ENCODE data around the gene E4F1. TPM values are rescaled to one million over a fixed set of nuclear protein-coding genes. Genes with fewer than 3 reads are reported as not detected.

Gene E4F1
- total RNA-seq, 6 donors from 2014 or later: 24.9 to 153 (median 32.9) TPM

- H3K4me1 ChIP-seq: peaks cover 31 to 37% (median 34%) of the 10 kb centered on the region in 4 donors
- H3K27ac ChIP-seq: peak overlapping the region; percentile 52 to 87 (median 67)
- TF ChIP-seq POLR2A (IDR thresholded peaks at IDR 0.05): no peak
- peak; percentile 5 to 37 for TF ChIP-seq POLR2AphosphoS5 (IDR thresholded peaks at IDR 0.05)
- 53 to 55% methylated on average over 13 to 19 of the region's 19 CpGs for WGBS, 2 donors
- H3K27me3 ChIP-seq: no peaks in the 10 kb centered on the region
- H3K36me3 ChIP-seq: peaks cover 0 to 33% (median 22%) of the 10 kb centered on the region in 4 donors
- ATAC-seq (ENCODE audit: low FRiP score in 2 of 2) (peak in 1 of 2 donors; percentile 59), DNase-seq (peak; percentile 77 to 79)
- H3K9me3 ChIP-seq: no peaks in the 10 kb centered on the region
- peak overlapping the region in 3 of 4 donors; percentile 92 to 97 (median 96) for H3K4me3 ChIP-seq
Observed at GRCh38 chr16:2212362-2213324, 10.7 kb upstream of the E4F1 start.

GRCh38 chr16:2213817-2214718 lies 9.3 kb upstream of the E4F1 start:
- no peak for ATAC-seq (ENCODE audit: low FRiP score in 2 of 2)
- Histone ChIP-seq H3K36me3 (peaks cover 0 to 19% (median 8%) of the 10 kb centered on the region in 4 donors), H3K4me1 (peaks cover 31 to 37% (median 34%) of the 10 kb centered on the region in 4 donors), H3K9me3 (no peaks in the 10 kb centered on the region), H3K4me3 (peak overlapping the region; percentile 92 to 97 (median 96)), H3K27me3 (no peaks in the 10 kb centered on the region), H3K27ac (peak overlapping the region; percentile 76 to 88 (median 87))
- DNase-seq: peak in 1 of 2 donors; percentile 90
- TF ChIP-seq POLR2A (IDR thresholded peaks at IDR 0.05) (no peak), CTCF (IDR thresholded peaks at IDR 0.05) (peak in 1 of 6 experiments; percentile 42), POLR2AphosphoS5 (IDR thresholded peaks at IDR 0.05) (no peak)
- 4 to 7% methylated on average over 8 to 9 of the region's 98 CpGs for WGBS, 2 donors

- Histone ChIP-seq H3K4me1 (peaks cover 31 to 37% (median 34%) of the 10 kb centered on the region in 4 donors), H3K9me3 (no peaks in the 10 kb centered on the region), H3K27ac (peak within 1 kb of the TSS; percentile 87 to 93 (median 90)), H3K27me3 (no peaks in the 10 kb centered on the region), H3K4me3 (peak within 1 kb of the TSS; percentile 92 to 97 (median 96)), H3K36me3 (peaks cover 0 to 13% (median 2%) of the 10 kb centered on the region in 4 donors)
- DNase-seq (no peak), ATAC-seq (ENCODE audit: low FRiP score in 2 of 2) (peak; percentile 95 to 96)
- 0% methylated on average over 19 of the region's 48 CpGs; no CpG with 5 or more reads in 1 of the 2 donors for WGBS, 2 donors
- TF ChIP-seq CTCF (IDR thresholded peaks at IDR 0.05) (peak in 2 of 6 experiments; percentile 22 to 47), POLR2A (IDR thresholded peaks at IDR 0.05) (no peak)
Observed at GRCh38 chr16:2214719-2214968, 8.7 kb upstream of the E4F1 start, which contains the start of gene PGP. PGP (minus strand) TSS chr16:2214840; CDS start chr16:2214777, 63 bp downstream.

- Histone ChIP-seq H3K9me3 (no peaks in the 10 kb centered on the region), H3K27ac (no peak overlapping the region), H3K27me3 (no peaks in the 10 kb centered on the region), H3K4me3 (no peak overlapping the region), H3K4me1 (peaks cover 31 to 37% (median 34%) of the 10 kb centered on the region in 4 donors), H3K36me3 (peaks cover 0 to 8% (median 0%) of the 10 kb centered on the region in 4 donors)
- DNase-seq (no peak), ATAC-seq (ENCODE audit: low FRiP score in 2 of 2) (no peak)
- WGBS, 2 donors: 95 to 100% methylated on average over 4 of the region's 4 CpGs
- TF ChIP-seq POLR2AphosphoS5 (IDR thresholded peaks at IDR 0.05): no peak
- no peak for TF ChIP-seq CTCF (IDR thresholded peaks at IDR 0.05)
- no peak for TF ChIP-seq POLR2A (IDR thresholded peaks at IDR 0.05)
- TF ChIP-seq EP300 (IDR thresholded peaks at IDR 0.05): no peak
Observed at GRCh38 chr16:2216330-2216729, 7.1 kb upstream of the E4F1 start.
